GM12878 (cell line): ENCODE data around the gene IGFLR1. TPM values are rescaled to one million over a fixed set of nuclear protein-coding genes. Genes with fewer than 3 reads are reported as not detected.

Source experiments
- ASH2L ChIP-seq: fragments of 300-600, 200-600 bp; sonication (generic); IDR thresholded peaks from 2 replicates; pipeline ENCODE4 v1.6.1; 2017; ENCODE audit warnings: low read depth, mild to moderate bottlenecking, borderline replicate concordance
- BHLHE40 ChIP-seq, 2 experiments: fragments of 450-650 bp in 1 of 2; IDR thresholded peaks; 2 replicates each; pipeline ENCODE4 v1.6.1; 2011 to 2017; ENCODE audit warnings: low read depth in 2 of 2, borderline replicate concordance in 1 of 2, improper control_type of control experiment in 1 of 2, low read length in 1 of 2, mild to moderate bottlenecking in 1 of 2
- CEBPZ ChIP-seq: fragments of 150-350 bp; IDR thresholded peaks from 2 replicates; pipeline ENCODE4 v1.6.1; 2016; ENCODE audit warnings: low read depth, low read length
- CREB1 ChIP-seq: IDR thresholded peaks from 2 replicates; pipeline ENCODE4 v1.6.1; 2012; ENCODE audit warnings: low read depth, mild to moderate bottlenecking, inconsistent platforms
- EGR1 ChIP-seq, 2 experiments: IDR thresholded peaks; 1 replicate in 1 of 2; 2 replicates in 1 of 2; pipeline ENCODE4 v1.6.1; 2011 to 2012; ENCODE audit warnings: low read depth in 2 of 2, low read length in 2 of 2, borderline replicate concordance in 1 of 2, mild to moderate bottlenecking in 1 of 2, moderate library complexity in 1 of 2
- ELK1 ChIP-seq: IDR thresholded peaks from 2 replicates; pipeline ENCODE4 v1.6.1; 2012; ENCODE audit warnings: low read depth, low read length, improper control_type of control experiment
- FOS ChIP-seq: IDR thresholded peaks from 3 replicates; pipeline ENCODE4 v1.6.1; 2011; ENCODE audit warnings: borderline replicate concordance; ENCODE audit not compliant: insufficient read length; ENCODE audit errors: extremely low read depth
- KLF5 ChIP-seq: fragments of 450-650 bp; IDR thresholded peaks from 2 replicates; pipeline ENCODE4 v1.6.1; 2014; ENCODE audit warnings: mild to moderate bottlenecking; ENCODE audit not compliant: partially characterized antibody
- MXI1 ChIP-seq: fragments of 150-350 bp; IDR thresholded peaks from 2 replicates; pipeline ENCODE4 v1.6.1; 2011; ENCODE audit warnings: low read depth, mild to moderate bottlenecking, inconsistent platforms, low read length, improper control_type of control experiment
- NR2C1 ChIP-seq: fragments of 450-650 bp; IDR thresholded peaks from 2 replicates; pipeline ENCODE4 v1.6.1; 2017; ENCODE audit warnings: antibody characterized with exemption, mild to moderate bottlenecking, moderate library complexity
- TCF3 ChIP-seq: IDR thresholded peaks from 2 replicates; pipeline ENCODE4 v1.6.1; 2012; ENCODE audit warnings: low read depth, mild to moderate bottlenecking, low read length, borderline replicate concordance; ENCODE audit not compliant: insufficient read depth
- ZNF24 ChIP-seq: fragments of 450-650 bp; IDR thresholded peaks from 2 replicates; pipeline ENCODE4 v1.6.1; 2017; ENCODE audit warnings: antibody characterized with exemption, mild to moderate bottlenecking
- ZNF274 ChIP-seq: IDR thresholded peaks from one replicate; pipeline ENCODE4 v1.8.0; 2011; ENCODE audit not compliant: insufficient read length, insufficient read depth
- polyA plus RNA-seq, 11 experiments: library from polyadenylated mRNA; depleted of rRNA in 4 of 11; unstranded in 6 of 11; stranded (reverse) in 5 of 11; fragments of >200 nt; fragmentation: Nextera tagmentation in 4 of 11; fragmentation: Illumina TruSeq in 1 of 11; extraction: Ambion mirVana in 4 of 11; extraction: Trizol in 1 of 11; gene quantifications; 1 replicate in 1 of 11; 2 replicates in 10 of 11; pipeline versions ENCODE4 v1.2.1 to v1.2.3, GENCODE V29; 2011 to 2016; ENCODE audit warnings: inconsistent platforms in 2 of 11, missing spikeins in 2 of 11, low read depth in 1 of 11
- total RNA-seq, 4 experiments: library from RNA; depleted of rRNA in 3 of 4; stranded (reverse); fragments of >200 nt in 3 of 4; fragmentation: Illumina TruSeq in 1 of 4; extraction: Trizol in 1 of 4; gene quantifications; 2 replicates each; pipeline versions ENCODE4 v1.2.1 to v1.2.3, GENCODE V29; 2013 to 2021
- TF ChIP-seq, protein P1 (sequence below): fragments of 450-650 bp; IDR thresholded peaks from 2 replicates; pipeline ENCODE4 v1.6.1; 2016; ENCODE audit warnings: mild to moderate bottlenecking
- TF ChIP-seq, protein P2 (sequence below): fragments of 450-650 bp; IDR thresholded peaks from 2 replicates; pipeline ENCODE4 v1.6.1; 2016; ENCODE audit warnings: mild to moderate bottlenecking, moderate library complexity, borderline replicate concordance
- TF ChIP-seq, protein P3 (sequence below): IDR thresholded peaks from 2 replicates; pipeline ENCODE4 v1.6.1; 2012; ENCODE audit warnings: low read depth, low read length, improper control_type of control experiment

IGFLR1 gene
- total and polyA plus RNA-seq, 10 of the 15 experiments (the other 5 are each of a cell fraction or from before 2014, with no cell fraction given), result 2.5 to 39.9 (median 24.8) TPM

- TF ChIP-seq, protein P1, sequence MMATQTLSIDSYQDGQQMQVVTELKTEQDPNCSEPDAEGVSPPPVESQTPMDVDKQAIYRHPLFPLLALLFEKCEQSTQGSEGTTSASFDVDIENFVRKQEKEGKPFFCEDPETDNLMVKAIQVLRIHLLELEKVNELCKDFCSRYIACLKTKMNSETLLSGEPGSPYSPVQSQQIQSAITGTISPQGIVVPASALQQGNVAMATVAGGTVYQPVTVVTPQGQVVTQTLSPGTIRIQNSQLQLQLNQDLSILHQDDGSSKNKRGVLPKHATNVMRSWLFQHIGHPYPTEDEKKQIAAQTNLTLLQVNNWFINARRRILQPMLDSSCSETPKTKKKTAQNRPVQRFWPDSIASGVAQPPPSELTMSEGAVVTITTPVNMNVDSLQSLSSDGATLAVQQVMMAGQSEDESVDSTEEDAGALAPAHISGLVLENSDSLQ, result peak; percentile 76
- TF ChIP-seq NR2C1 (0 out of 2 replicates have a peak, but pooled peaks have one; percentile 19), FOS (no peak), CREB1 (0 out of 2 replicates have a peak, but pooled peaks have one; percentile 52), BHLHE40 (IDR thresholded peaks at IDR 0.05; ENCODE audit: borderline replicate concordance in 1 of 2, low read depth in 2 of 2, low read length in 1 of 2) (peak in 1 of 2 experiments; percentile 78; a peak in 2 of 4 replicates), CEBPZ (no peak), EGR1 (IDR thresholded peaks at IDR 0.05; ENCODE audit: borderline replicate concordance in 1 of 2, low read depth in 2 of 2, low read length in 2 of 2) (peak in 1 of 2 experiments; percentile 73; a peak in 1 of 3 replicates), ASH2L (no peak), ZNF24 (no peak), TCF3 (0 out of 2 replicates have a peak, but pooled peaks have one; percentile 31), ZNF274 (no peak), ELK1 (no peak), MXI1 (0 out of 2 replicates have a peak, but pooled peaks have one; percentile 37), KLF5 (no peak)
- TF ChIP-seq, protein P2, sequence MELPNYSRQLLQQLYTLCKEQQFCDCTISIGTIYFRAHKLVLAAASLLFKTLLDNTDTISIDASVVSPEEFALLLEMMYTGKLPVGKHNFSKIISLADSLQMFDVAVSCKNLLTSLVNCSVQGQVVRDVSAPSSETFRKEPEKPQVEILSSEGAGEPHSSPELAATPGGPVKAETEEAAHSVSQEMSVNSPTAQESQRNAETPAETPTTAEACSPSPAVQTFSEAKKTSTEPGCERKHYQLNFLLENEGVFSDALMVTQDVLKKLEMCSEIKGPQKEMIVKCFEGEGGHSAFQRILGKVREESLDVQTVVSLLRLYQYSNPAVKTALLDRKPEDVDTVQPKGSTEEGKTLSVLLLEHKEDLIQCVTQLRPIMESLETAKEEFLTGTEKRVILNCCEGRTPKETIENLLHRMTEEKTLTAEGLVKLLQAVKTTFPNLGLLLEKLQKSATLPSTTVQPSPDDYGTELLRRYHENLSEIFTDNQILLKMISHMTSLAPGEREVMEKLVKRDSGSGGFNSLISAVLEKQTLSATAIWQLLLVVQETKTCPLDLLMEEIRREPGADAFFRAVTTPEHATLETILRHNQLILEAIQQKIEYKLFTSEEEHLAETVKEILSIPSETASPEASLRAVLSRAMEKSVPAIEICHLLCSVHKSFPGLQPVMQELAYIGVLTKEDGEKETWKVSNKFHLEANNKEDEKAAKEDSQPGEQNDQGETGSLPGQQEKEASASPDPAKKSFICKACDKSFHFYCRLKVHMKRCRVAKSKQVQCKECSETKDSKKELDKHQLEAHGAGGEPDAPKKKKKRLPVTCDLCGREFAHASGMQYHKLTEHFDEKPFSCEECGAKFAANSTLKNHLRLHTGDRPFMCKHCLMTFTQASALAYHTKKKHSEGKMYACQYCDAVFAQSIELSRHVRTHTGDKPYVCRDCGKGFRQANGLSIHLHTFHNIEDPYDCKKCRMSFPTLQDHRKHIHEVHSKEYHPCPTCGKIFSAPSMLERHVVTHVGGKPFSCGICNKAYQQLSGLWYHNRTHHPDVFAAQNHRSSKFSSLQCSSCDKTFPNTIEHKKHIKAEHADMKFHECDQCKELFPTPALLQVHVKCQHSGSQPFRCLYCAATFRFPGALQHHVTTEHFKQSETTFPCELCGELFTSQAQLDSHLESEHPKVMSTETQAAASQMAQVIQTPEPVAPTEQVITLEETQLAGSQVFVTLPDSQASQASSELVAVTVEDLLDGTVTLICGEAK, result no peak
- TF ChIP-seq, protein P3, sequence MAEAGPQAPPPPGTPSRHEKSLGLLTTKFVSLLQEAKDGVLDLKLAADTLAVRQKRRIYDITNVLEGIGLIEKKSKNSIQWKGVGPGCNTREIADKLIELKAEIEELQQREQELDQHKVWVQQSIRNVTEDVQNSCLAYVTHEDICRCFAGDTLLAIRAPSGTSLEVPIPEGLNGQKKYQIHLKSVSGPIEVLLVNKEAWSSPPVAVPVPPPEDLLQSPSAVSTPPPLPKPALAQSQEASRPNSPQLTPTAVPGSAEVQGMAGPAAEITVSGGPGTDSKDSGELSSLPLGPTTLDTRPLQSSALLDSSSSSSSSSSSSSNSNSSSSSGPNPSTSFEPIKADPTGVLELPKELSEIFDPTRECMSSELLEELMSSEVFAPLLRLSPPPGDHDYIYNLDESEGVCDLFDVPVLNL, result 0 out of 2 replicates have a peak, but pooled peaks have one; percentile 22
These were observed 33.2 kb upstream of the IGFLR1 start, which contains the start of gene ARHGAP33 (continued) for GRCh38 chr19:35775298-35776101.
